Neural cell (in vitro differentiated cells): ENCODE data around the gene MLLT10. TPM values are rescaled to one million over a fixed set of nuclear protein-coding genes. Genes with fewer than 3 reads are reported as not detected.

Source experiments
- H2AFZ ChIP-seq: fragments of 200-600, 300-800 bp; sonication (generic), shearing (Covaris generic); 2 replicates; pipeline ENCODE4 v1.6.0; 2014; ENCODE audit warnings: low read depth, mild to moderate bottlenecking, antibody characterized with exemption, low read length, moderate library complexity
- H3F3A ChIP-seq: fragments of 200-600 bp; shearing (Covaris generic); 2 replicates; pipeline ENCODE4 v1.6.1; 2016; ENCODE audit warnings: mild to moderate bottlenecking, moderate library complexity, mixed read lengths, antibody characterized with exemption, low read length; ENCODE audit not compliant: insufficient read depth, poor library complexity, severe bottlenecking
- H3K27ac ChIP-seq: fragments of 200-600, 300-800 bp; sonication (generic), shearing (Covaris generic); 2 replicates; pipeline ENCODE4 v1.5.1; 2014; ENCODE audit warnings: mild to moderate bottlenecking, low read length, moderate library complexity
- H3K27me3 ChIP-seq: fragments of 300-800, 200-600 bp; sonication (generic), shearing (Covaris generic); 2 replicates; pipeline ENCODE4 v1.6.0; 2014; ENCODE audit warnings: mild to moderate bottlenecking, low read depth, low read length, moderate library complexity; ENCODE audit not compliant: insufficient read depth
- H3K36me3 ChIP-seq: fragments of 300-800, 200-600 bp; sonication (generic), shearing (Covaris generic); 2 replicates; pipeline ENCODE4 v1.5.1; 2014; ENCODE audit warnings: mild to moderate bottlenecking, antibody characterized with exemption, low read length, moderate library complexity; ENCODE audit not compliant: insufficient read depth
- H3K4me2 ChIP-seq: fragments of 300-800, 200-600 bp; sonication (generic), shearing (Covaris generic); 2 replicates; pipeline ENCODE4 v1.6.0; 2014; ENCODE audit warnings: mild to moderate bottlenecking, low read length
- H3K4me3 ChIP-seq: fragments of 300-800, 200-600 bp; sonication (generic), shearing (Covaris generic); 2 replicates; pipeline ENCODE4 v1.5.1; 2014; ENCODE audit warnings: mild to moderate bottlenecking, low read length, moderate library complexity
- H3K79me2 ChIP-seq: fragments of 200-600 bp; shearing (Covaris generic); replicated peaks from 2 replicates; pipeline ENCODE4 v1.6.0; 2014; ENCODE audit warnings: mild to moderate bottlenecking, low read length, moderate library complexity; ENCODE audit not compliant: insufficient read depth
- H3K9ac ChIP-seq: fragments of 300-800, 200-600 bp; sonication (generic), shearing (Covaris generic); 2 replicates; pipeline ENCODE4 v1.6.1; 2016; ENCODE audit warnings: mild to moderate bottlenecking, low read length, mixed read lengths
- H3K9me2 ChIP-seq: fragments of 200-600 bp; shearing (Covaris generic); 2 replicates; pipeline ENCODE4 v1.6.1; 2016; ENCODE audit warnings: mild to moderate bottlenecking, low read length, mixed read lengths; ENCODE audit not compliant: insufficient read depth
- H3K9me3 ChIP-seq: fragments of 200-600, 300-800 bp; sonication (generic), shearing (Covaris generic); 2 replicates; pipeline ENCODE4 v1.6.1; 2016; ENCODE audit warnings: mild to moderate bottlenecking, mixed run types, low read length, moderate library complexity, mixed read lengths
- H4K20me1 ChIP-seq: fragments of 200-600 bp; shearing (Covaris generic); 2 replicates; pipeline ENCODE4 v1.6.1; 2016; ENCODE audit warnings: mild to moderate bottlenecking, mixed run types; ENCODE audit not compliant: insufficient read depth
- EP300 ChIP-seq: fragments of 450-650 bp; conservative IDR thresholded peaks from 2 replicates; pipeline ENCODE4 v1.6.1; 2014; ENCODE audit warnings: antibody characterized with exemption, mild to moderate bottlenecking, moderate library complexity; ENCODE audit not compliant: poor library complexity, severe bottlenecking
- EZH2 ChIP-seq: fragments of 200-600, 300-800 bp; shearing (Covaris generic), sonication (generic); IDR thresholded peaks from 2 replicates; pipeline ENCODE4 v1.6.1; 2014; ENCODE audit warnings: antibody characterized with exemption, low read length, borderline replicate concordance, mild to moderate bottlenecking; ENCODE audit not compliant: insufficient read depth, poor library complexity, severe bottlenecking
- MXI1 ChIP-seq: fragments of 450-650 bp; conservative IDR thresholded peaks from 2 replicates; pipeline ENCODE4 v1.6.1; 2014; ENCODE audit warnings: antibody characterized with exemption, mild to moderate bottlenecking; ENCODE audit not compliant: poor library complexity, severe bottlenecking
- POLR2AphosphoS5 ChIP-seq: IDR thresholded peaks from 2 replicates; pipeline ENCODE4 v1.6.1; 2012
- RAD21 ChIP-seq: fragments of 450-650 bp; conservative IDR thresholded peaks from 2 replicates; pipeline ENCODE4 v1.6.1; 2014; ENCODE audit warnings: antibody characterized with exemption, mild to moderate bottlenecking, moderate library complexity
- REST ChIP-seq: IDR thresholded peaks from 2 replicates; pipeline ENCODE4 v1.6.1; 2012; ENCODE audit warnings: borderline replicate concordance
- SMC3 ChIP-seq: fragments of 450-650 bp; conservative IDR thresholded peaks from 2 replicates; pipeline ENCODE4 v1.6.1; 2014; ENCODE audit warnings: antibody characterized with exemption, mild to moderate bottlenecking, moderate library complexity; ENCODE audit not compliant: poor library complexity
- TAF1 ChIP-seq: IDR thresholded peaks from 2 replicates; pipeline ENCODE4 v1.6.1; 2012; ENCODE audit warnings: low read depth
- polyA plus RNA-seq: library from polyadenylated mRNA; depleted of rRNA; stranded (reverse); fragments of >200 nt; gene quantifications from 2 replicates; pipeline ENCODE4 v1.2.3, GENCODE V29; 2014
- TF ChIP-seq, protein P1 (sequence below): fragments of 450-650 bp; IDR thresholded peaks from 2 replicates; pipeline ENCODE4 v1.5.1; 2014; ENCODE audit warnings: antibody characterized with exemption, mild to moderate bottlenecking, moderate library complexity; ENCODE audit not compliant: poor library complexity, severe bottlenecking

Gene MLLT10
- polyA plus RNA-seq, 1 donor from 2014 or later, result 31.0 TPM

DNA sequence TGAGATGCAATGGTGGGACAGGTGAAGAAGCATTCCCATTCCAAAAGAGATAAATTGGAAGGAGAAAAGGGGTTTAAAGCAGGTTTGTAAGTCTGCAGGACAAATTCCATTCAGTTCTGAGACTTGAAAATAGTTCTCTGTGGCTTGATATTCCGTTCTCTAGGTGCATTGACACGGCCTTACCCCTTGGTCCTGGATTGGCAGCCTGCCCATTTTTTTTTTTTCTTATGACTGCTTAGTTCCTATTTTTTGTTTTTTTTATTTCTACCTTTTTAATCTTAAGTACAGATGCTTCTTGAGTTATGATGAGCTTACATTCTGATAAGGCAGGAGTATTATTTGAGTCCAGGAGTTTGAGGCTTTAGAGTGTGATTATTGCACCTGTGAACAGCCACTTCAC lies 70.6 kb downstream of the MLLT10 start:
- Histone ChIP-seq H3K9me3 (peaks cover 7% of the 10 kb centered on the region), H4K20me1 (no peaks in the 10 kb centered on the region), H2AFZ (no peak overlapping the region), H3K27ac (no peak overlapping the region), H3F3A (no peaks in the 10 kb centered on the region), H3K4me2 (no peak overlapping the region), H3K9me2 (no peaks in the 10 kb centered on the region), H3K27me3 (no peaks in the 10 kb centered on the region), H3K4me3 (no peak overlapping the region), H3K36me3 (no peaks in the 10 kb centered on the region), H3K79me2 (peaks cover 29% of the 10 kb centered on the region), H3K9ac (no peak overlapping the region)
- TF ChIP-seq REST, result no peak
- no peak for TF ChIP-seq POLR2AphosphoS5
- TF ChIP-seq MXI1, result no peak
- no peak for TF ChIP-seq EZH2
- TF ChIP-seq, protein P1, sequence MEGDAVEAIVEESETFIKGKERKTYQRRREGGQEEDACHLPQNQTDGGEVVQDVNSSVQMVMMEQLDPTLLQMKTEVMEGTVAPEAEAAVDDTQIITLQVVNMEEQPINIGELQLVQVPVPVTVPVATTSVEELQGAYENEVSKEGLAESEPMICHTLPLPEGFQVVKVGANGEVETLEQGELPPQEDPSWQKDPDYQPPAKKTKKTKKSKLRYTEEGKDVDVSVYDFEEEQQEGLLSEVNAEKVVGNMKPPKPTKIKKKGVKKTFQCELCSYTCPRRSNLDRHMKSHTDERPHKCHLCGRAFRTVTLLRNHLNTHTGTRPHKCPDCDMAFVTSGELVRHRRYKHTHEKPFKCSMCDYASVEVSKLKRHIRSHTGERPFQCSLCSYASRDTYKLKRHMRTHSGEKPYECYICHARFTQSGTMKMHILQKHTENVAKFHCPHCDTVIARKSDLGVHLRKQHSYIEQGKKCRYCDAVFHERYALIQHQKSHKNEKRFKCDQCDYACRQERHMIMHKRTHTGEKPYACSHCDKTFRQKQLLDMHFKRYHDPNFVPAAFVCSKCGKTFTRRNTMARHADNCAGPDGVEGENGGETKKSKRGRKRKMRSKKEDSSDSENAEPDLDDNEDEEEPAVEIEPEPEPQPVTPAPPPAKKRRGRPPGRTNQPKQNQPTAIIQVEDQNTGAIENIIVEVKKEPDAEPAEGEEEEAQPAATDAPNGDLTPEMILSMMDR, result no peak
- no peak for TF ChIP-seq SMC3
- no peak for TF ChIP-seq TAF1
- TF ChIP-seq EP300, result no peak

- Histone ChIP-seq H2AFZ (no peak overlapping the region), H3K79me2 (peaks cover 11% of the 10 kb centered on the region), H3K4me3 (no peak overlapping the region), H3F3A (no peaks in the 10 kb centered on the region), H3K27ac (no peak overlapping the region), H3K4me2 (no peak overlapping the region), H3K36me3 (no peaks in the 10 kb centered on the region), H3K9ac (no peak overlapping the region), H3K27me3 (no peaks in the 10 kb centered on the region), H3K9me2 (no peaks in the 10 kb centered on the region), H3K9me3 (peaks cover 7% of the 10 kb centered on the region), H4K20me1 (no peaks in the 10 kb centered on the region)
- no peak for TF ChIP-seq RAD21
- no peak for TF ChIP-seq SMC3
- no peak for TF ChIP-seq EZH2
- TF ChIP-seq POLR2AphosphoS5, result no peak
- TF ChIP-seq MXI1, result no peak
- TF ChIP-seq, protein P1, result no peak
- no peak for TF ChIP-seq REST
- no peak for TF ChIP-seq TAF1
- no peak for TF ChIP-seq EP300
These were observed 73.9 kb downstream of the MLLT10 start for GRCh38 chr10:21607907-21608306.
